GM20431 (cell line): ENCODE results near the gene IHH.

ENCODE experiments used
- in situ Hi-C: fragments of 300-500 bp; cut with MseI, MboI; formaldehyde crosslinking; loops from one replicate; pipeline ENCODE4 v1.15.0; 2020; ENCODE audit warnings: low sequenced_read_pairs; ENCODE audit not compliant: unreplicated experiment

Gene IHH

DNA sequence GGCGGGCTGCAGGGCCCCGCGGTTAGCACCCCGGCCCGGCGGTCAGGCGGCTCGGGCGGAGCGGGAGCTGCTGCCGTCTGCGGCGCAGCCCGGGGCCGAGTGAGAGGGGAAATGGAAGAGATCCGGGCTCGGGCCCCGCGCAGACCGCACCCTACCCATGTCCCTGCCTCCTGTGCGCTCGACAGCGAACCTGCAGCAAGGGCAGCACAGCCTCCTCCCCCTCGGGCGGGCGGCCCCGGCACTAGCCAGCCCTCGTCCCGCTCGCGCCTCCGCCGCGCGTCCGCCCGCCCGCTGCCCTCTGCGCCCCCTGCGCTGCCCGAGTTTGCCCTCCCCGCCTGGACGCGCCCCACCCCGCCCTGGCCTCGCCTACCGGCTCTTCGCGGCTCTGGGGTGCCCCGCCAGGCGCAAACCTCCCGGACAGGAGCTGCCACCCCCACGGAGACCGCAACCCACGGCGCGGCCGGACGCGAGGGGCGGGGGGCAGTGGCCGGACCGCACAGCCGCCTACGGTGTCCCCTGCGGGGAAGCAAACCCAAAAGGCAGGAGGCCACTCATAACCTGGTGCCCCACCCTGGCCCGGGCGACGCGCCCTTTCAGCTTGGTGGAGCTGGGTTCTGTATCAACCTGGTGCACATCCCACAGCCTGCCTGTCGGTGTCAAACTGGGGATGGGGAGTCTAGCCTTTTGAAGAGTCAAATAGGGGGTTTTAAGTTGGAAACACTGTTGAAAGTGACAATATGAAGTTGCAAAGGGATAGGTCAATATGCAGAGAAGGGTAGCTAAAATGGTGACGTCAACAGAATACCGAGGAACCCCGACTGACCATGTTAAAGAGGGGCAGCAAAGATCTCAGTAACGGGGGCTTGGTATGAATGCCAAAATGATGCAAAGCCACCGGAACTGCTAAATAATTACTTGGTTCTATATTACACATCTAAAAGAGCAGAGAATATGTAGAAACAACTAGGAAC lies at the start of gene IHH:
IHH (minus strand) TSS at position 101 of the 971 bp plus-strand sequence. CDS start 454 bp downstream, outside the sequence.
- in situ Hi-C loops, result no loop called here

GRCh38 chr2:219109471-219109870 lies 48.8 kb upstream of the IHH start:
- in situ Hi-C loops, result no loop called here

DNA sequence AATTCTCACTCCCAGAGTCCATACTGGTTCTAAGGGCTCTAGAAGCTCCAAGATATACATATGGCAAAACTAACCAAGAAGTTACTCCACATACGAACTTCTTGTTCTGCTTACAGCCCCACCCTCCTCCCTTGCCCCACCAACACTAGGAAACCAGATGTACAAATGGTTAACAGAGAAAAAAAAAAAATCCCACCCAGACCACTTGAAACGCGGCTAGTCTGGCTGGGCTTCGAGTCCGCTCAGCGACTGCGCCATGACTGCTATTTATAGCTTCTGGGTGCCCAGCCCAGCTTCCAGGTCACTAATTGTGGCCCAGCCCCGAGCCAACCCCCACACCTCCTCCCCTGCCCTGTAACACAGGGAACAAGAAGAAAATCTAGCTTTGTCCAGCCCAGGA lies 47.0 kb upstream of the IHH start:
- in situ Hi-C loops, result no loop called here

DNA sequence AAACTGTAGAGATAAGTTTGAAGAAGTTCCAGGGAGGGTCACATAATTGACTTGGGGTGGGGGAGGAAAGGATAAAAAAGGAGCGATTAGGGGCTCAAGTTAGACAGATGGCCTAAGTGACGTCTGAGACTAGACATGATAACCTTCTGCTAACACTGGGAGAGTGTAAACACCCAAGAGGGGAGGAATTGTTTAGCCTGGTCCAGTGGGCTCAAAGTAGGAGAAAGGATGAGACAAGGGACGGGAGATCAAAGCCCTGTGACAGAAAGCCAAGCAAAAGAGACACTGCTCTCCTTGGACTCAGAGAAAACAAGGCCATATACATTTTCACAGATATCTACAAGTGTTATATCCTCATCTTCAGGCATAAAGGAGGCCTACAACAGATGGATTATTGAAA lies 45.5 kb upstream of the IHH start:
- in situ Hi-C loops, result no loop called here

DNA sequence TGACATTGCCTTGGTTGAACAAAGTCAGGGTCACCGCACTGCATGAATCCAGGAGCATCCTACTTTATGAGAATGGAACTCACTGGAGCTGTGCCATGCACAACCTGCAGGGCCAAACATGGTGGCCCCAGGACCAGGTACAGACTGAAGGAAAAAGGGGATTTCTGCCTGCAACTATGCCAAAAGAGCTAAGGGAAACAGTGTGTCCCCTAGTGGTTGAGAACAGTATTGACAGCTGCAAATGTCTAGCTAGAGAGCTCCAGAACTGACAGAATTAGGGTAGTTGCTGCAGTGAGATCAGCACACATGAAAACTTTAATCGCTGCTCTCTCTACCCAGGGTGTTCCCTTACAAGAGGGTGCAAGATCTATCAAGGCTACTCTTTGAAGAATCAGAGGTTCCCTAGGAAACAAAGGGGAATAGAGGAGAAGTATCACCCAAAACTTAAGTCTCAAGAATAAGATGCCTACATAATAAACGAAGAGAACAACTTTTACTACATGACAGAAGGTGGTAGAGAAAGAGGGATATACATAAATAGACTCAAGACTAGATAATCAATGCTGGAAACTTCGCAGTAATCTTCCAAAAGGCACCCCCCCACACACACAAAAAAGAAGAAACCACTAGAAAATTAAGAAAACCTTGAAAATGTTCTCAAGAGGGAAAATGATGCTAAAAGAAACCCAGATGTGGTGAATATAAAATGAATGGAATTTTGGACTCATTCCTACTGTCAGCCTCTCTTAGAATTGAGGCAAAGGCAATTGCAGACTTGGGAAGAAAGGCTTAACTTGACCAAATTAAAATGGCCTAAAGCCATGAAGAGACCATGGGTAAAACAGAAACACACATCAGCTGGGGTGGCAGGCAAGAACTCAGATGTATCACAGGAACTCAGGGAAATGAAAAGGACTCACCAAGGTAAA lies 43.6 kb upstream of the IHH start:
- in situ Hi-C loops, result no loop called here

DNA sequence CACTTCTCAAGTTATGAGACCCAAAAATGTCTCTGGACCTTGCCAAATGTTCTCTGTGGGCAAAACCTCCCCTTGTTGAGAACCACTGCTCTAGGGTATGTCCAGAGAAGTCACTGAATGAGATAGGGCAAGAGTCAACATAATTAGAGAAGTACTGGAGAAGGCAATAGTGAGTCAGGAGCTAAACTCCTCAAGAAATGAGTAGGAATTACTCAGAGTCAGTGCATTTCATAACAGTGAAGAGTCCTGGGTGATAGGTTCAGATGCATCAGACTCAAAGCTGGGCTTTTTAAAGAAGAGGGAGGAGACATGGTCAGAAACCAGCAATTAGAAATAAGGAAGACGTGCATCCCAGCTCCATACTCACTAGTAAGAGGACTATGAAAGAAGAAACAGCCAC lies 38.6 kb upstream of the IHH start:
- in situ Hi-C loops, result no loop called here

GRCh38 chr2:219095406-219095935 lies 34.8 kb upstream of the IHH start:
- in situ Hi-C loops, result no loop called here

- in situ Hi-C loops, result no loop called here
These were observed 33.5 kb upstream of the IHH start for GRCh38 chr2:219094171-219094570.

- in situ Hi-C loops, result no loop called here
These were observed 29.9 kb upstream of the IHH start for GRCh38 chr2:219090436-219091299.

- in situ Hi-C loops, result no loop called here
These were observed 28.6 kb upstream of the IHH start for GRCh38 chr2:219089330-219089729.

DNA sequence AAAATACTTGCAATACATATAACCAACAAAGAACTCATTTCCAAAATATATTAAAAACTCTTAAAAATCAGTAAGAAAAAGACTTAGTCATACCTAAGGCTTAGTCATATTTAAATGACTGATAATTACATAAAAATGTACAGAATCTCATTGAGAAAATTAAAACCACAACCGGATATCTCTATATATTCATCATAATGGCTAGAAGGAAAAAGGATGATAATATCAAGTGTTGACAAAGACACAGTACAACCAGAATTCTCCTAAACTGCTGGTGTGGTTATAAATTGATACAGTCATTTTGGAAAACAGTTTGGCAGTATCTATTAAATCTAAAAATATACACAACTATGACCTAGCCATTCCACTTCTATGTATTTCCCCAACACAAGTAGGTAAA lies 27.1 kb upstream of the IHH start:
- in situ Hi-C loops, result no loop called here

- in situ Hi-C loops, result no loop called here
These were observed 26.6 kb upstream of the IHH start for GRCh38 chr2:219087361-219087760.

DNA sequence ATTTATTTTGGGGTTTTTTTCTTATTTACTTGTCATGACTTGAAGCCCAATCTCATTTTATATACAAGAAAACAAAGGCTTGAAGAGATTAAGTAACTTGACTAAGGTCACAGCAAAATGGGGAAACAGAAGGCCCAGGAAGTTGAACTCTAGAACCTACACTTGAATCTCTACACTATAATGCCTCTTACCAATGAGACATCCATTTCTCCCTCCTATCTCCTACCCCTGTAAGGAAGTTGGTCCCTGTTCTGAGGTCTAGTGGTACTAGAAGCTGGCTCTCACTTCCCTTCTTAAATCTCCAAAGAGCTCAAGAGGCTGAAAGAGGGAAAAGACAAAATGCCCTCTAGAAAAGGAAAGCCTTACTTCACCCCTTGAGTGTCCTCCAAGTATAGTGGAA lies 25.5 kb upstream of the IHH start:
- in situ Hi-C loops, result no loop called here

DNA sequence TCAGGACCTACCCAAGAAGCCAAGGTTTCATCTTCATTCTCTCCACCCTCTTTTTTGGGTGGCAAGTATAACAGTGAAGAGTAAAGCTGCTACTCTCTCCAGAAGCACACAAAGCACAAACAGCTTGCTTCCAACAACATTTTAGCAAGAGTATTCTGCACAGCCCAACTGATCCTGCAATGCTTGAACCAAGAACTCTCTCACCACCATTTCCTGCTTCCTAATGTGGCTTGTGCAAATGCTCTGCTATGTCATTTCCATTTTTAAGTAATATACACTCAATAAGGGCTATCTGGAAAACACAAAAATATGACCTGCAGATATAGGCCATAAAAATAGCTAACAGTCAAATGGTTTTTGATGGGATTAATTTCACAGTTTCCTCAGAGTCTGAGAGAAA lies 24.1 kb upstream of the IHH start:
- in situ Hi-C loops, result no loop called here

GRCh38 chr2:219082332-219082958 lies 21.7 kb upstream of the IHH start:
- in situ Hi-C loops, result no loop called here

GRCh38 chr2:219081701-219082331 lies 21.1 kb upstream of the IHH start:
- in situ Hi-C loops, result no loop called here

DNA sequence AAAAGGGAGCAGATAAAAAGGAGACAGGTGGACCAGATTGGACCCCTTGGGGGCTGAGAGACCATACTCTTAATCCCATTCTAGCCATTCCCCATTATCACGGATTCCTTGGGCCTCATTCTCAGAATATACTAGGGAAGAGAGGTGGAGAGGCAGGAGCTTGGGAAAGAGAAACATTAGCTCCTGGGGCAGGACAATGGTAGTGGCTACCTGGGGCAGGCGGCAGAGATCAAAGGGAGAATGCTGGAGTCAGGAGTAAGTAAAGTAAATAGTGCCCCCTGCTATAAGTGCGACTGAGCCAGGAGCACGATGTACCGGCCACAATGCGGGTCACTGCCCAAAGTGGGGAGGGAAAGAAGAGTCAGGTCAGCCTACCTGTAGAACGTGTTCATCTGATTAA lies 20.4 kb upstream of the IHH start:
- in situ Hi-C loops, result no loop called here

DNA sequence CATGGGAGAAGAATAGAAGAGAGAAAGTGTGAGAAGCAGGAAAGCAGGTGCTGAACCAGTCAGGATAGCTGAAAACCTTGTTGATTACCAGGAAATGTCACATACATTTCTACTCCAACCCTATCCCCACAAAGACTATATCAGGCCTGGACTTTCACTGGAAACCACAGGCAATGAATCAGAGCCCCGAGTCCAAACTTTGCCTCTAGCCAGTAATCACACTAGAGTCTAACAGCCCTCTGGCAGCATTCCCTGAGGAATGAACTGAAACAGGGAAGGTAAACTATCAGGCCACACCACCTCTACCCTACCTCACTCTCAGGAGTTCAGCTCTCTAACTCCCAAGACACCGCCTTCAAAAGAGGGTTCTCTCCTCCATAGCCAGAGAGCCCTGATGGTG lies 18.7 kb upstream of the IHH start:
- in situ Hi-C loops, result loop anchor here (10.0 kb wide), 1 partner anchor 65 kb away; no protein-coding TSS in a partner anchor

GRCh38 chr2:219078951-219079350 lies 18.2 kb upstream of the IHH start:
- in situ Hi-C loops, result loop anchor here (10.0 kb wide), 1 partner anchor 66 kb away; no protein-coding TSS in a partner anchor
